ENCODE measurements around the gene SYNE2.

Gene SYNE2

GRCh38 chr14:63893701-63894458 lies 41.1 kb downstream of the SYNE2 start:
- Histone ChIP-seq H3K4me3 (ENCODE audit: insufficient read depth, low read depth, low read length) (no peak overlapping the region), H3K36me3 (ENCODE audit: control insufficient read depth, insufficient read depth, low read length) (no peaks in the 10 kb centered on the region), H3K27ac (ENCODE audit: insufficient read depth, low read depth, low read length, poor library complexity, severe bottlenecking) (peak overlapping the region; percentile 21), H3K27me3 (ENCODE audit: control insufficient read depth, insufficient read depth, low read length, poor library complexity, severe bottlenecking) (no peaks in the 10 kb centered on the region), H3K4me1 (ENCODE audit: control insufficient read depth, insufficient read depth, low read length) (peaks cover 19% of the 10 kb centered on the region), H3K9me3 (ENCODE audit: control insufficient read depth, low read length) (no peaks in the 10 kb centered on the region)
- WGBS, 2 experiments: 91 to 92% methylated on average over 4 to 5 of the region's 5 CpGs

DNA sequence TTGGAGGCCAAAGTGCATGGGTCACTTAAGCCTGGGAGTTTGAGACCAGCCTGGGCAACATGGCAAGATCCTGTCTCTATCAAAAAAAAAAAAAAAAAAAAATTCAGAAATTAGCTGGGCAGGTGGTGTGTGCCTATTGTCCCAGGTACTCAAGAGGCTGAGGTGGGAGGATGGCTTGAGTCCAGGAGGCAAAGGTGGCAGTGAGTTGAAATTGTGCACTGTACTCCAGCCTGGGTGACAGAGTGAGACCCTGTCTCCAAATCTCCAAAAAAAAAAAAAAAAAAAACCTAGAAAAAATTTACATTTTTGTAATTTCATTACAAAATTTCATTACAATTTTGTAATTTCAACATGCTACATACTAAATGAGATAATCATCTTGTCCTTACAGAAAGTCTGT lies 42.7 kb downstream of the SYNE2 start:
- Histone ChIP-seq H3K36me3 (ENCODE audit: control insufficient read depth, insufficient read depth, low read length) (no peaks in the 10 kb centered on the region), H3K9me3 (ENCODE audit: control insufficient read depth, low read length) (no peaks in the 10 kb centered on the region), H3K4me1 (ENCODE audit: control insufficient read depth, insufficient read depth, low read length) (peaks cover 14% of the 10 kb centered on the region), H3K4me3 (ENCODE audit: insufficient read depth, low read depth, low read length) (no peak overlapping the region), H3K27me3 (ENCODE audit: control insufficient read depth, insufficient read depth, low read length, poor library complexity, severe bottlenecking) (no peaks in the 10 kb centered on the region), H3K27ac (ENCODE audit: insufficient read depth, low read depth, low read length, poor library complexity, severe bottlenecking) (no peak overlapping the region)

- 92 to 95% methylated on average over 4 of the region's 4 CpGs for WGBS, 2 experiments
Observed at GRCh38 chr14:63896278-63896720, 43.5 kb downstream of the SYNE2 start.

GRCh38 chr14:63897721-63898163 lies 44.9 kb downstream of the SYNE2 start:
- H3K9me3 ChIP-seq (ENCODE audit: control insufficient read depth, low read length): no peaks in the 10 kb centered on the region
- no peak overlapping the region for H3K4me3 ChIP-seq (ENCODE audit: insufficient read depth, low read depth, low read length)
- no peak overlapping the region for H3K27ac ChIP-seq (ENCODE audit: insufficient read depth, low read depth, low read length, poor library complexity, severe bottlenecking)
- H3K4me1 ChIP-seq (ENCODE audit: control insufficient read depth, insufficient read depth, low read length): no peaks in the 10 kb centered on the region
- 94% methylated on average over 4 of the region's 4 CpGs for WGBS, 2 experiments
- H3K27me3 ChIP-seq (ENCODE audit: control insufficient read depth, insufficient read depth, low read length, poor library complexity, severe bottlenecking): no peaks in the 10 kb centered on the region
- H3K36me3 ChIP-seq (ENCODE audit: control insufficient read depth, insufficient read depth, low read length): no peaks in the 10 kb centered on the region

More at GRCh38 chr14:63896278-63896720, 43.5 kb downstream of the SYNE2 start:
- Histone ChIP-seq H3K36me3 (ENCODE audit: control insufficient read depth, insufficient read depth, low read length) (no peaks in the 10 kb centered on the region), H3K27me3 (ENCODE audit: control insufficient read depth, insufficient read depth, low read length, poor library complexity, severe bottlenecking) (no peaks in the 10 kb centered on the region), H3K9me3 (ENCODE audit: control insufficient read depth, low read length) (no peaks in the 10 kb centered on the region), H3K4me3 (ENCODE audit: insufficient read depth, low read depth, low read length) (no peak overlapping the region), H3K4me1 (ENCODE audit: control insufficient read depth, insufficient read depth, low read length) (peaks cover 6% of the 10 kb centered on the region), H3K27ac (ENCODE audit: insufficient read depth, low read depth, low read length, poor library complexity, severe bottlenecking) (no peak overlapping the region)

DNA sequence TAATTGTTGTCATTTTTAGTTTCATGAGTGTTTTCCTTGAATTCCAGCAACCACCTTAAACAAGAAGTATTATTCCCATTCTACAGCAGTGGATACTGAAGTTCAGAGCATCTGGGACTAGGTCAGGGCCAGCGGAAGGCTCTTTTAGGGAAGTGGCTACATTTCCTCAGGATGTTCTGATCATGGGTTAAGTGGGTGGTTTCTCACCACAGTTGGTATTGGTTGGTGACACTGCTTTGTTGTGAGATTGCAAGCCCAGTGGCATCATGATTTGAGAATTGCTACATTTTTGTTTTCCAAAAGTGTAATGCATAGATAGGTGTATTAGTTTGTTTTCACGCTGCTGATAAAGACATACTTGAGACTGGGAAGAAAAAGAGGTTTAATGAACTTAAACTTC lies 47.1 kb downstream of the SYNE2 start:
- no peaks in the 10 kb centered on the region for H3K36me3 ChIP-seq (ENCODE audit: control insufficient read depth, insufficient read depth, low read length)
- H3K27me3 ChIP-seq (ENCODE audit: control insufficient read depth, insufficient read depth, low read length, poor library complexity, severe bottlenecking): no peaks in the 10 kb centered on the region
- H3K9me3 ChIP-seq (ENCODE audit: control insufficient read depth, low read length): no peaks in the 10 kb centered on the region
- H3K4me1 ChIP-seq (ENCODE audit: control insufficient read depth, insufficient read depth, low read length): no peaks in the 10 kb centered on the region
- WGBS, 2 experiments: 93 to 94% methylated on average over 2 of the region's 2 CpGs
- no peak overlapping the region for H3K27ac ChIP-seq (ENCODE audit: insufficient read depth, low read depth, low read length, poor library complexity, severe bottlenecking)
- no peak overlapping the region for H3K4me3 ChIP-seq (ENCODE audit: insufficient read depth, low read depth, low read length)

- Histone ChIP-seq H3K4me1 (ENCODE audit: control insufficient read depth, insufficient read depth, low read length) (no peaks in the 10 kb centered on the region), H3K27ac (ENCODE audit: insufficient read depth, low read depth, low read length, poor library complexity, severe bottlenecking) (no peak overlapping the region), H3K36me3 (ENCODE audit: control insufficient read depth, insufficient read depth, low read length) (no peaks in the 10 kb centered on the region), H3K9me3 (ENCODE audit: control insufficient read depth, low read length) (no peaks in the 10 kb centered on the region), H3K27me3 (ENCODE audit: control insufficient read depth, insufficient read depth, low read length, poor library complexity, severe bottlenecking) (no peaks in the 10 kb centered on the region), H3K4me3 (ENCODE audit: insufficient read depth, low read depth, low read length) (no peak overlapping the region)
- WGBS, 2 experiments: 95 to 99% methylated on average over 5 of the region's 5 CpGs
Observed at GRCh38 chr14:63901434-63902085, 48.8 kb downstream of the SYNE2 start.

GRCh38 chr14:63902375-63902976 lies 49.7 kb downstream of the SYNE2 start:
- no peak overlapping the region for H3K27ac ChIP-seq (ENCODE audit: insufficient read depth, low read depth, low read length, poor library complexity, severe bottlenecking)
- H3K4me1 ChIP-seq (ENCODE audit: control insufficient read depth, insufficient read depth, low read length): no peaks in the 10 kb centered on the region
- no peak overlapping the region for H3K4me3 ChIP-seq (ENCODE audit: insufficient read depth, low read depth, low read length)
- no peaks in the 10 kb centered on the region for H3K36me3 ChIP-seq (ENCODE audit: control insufficient read depth, insufficient read depth, low read length)
- H3K9me3 ChIP-seq (ENCODE audit: control insufficient read depth, low read length): no peaks in the 10 kb centered on the region
- no peaks in the 10 kb centered on the region for H3K27me3 ChIP-seq (ENCODE audit: control insufficient read depth, insufficient read depth, low read length, poor library complexity, severe bottlenecking)
- WGBS, 2 experiments: 88 to 93% methylated on average over 6 of the region's 7 CpGs

GRCh38 chr14:63904724-63905123 lies 51.9 kb downstream of the SYNE2 start:
- Histone ChIP-seq H3K36me3 (ENCODE audit: control insufficient read depth, insufficient read depth, low read length) (no peaks in the 10 kb centered on the region), H3K27ac (ENCODE audit: insufficient read depth, low read depth, low read length, poor library complexity, severe bottlenecking) (no peak overlapping the region), H3K27me3 (ENCODE audit: control insufficient read depth, insufficient read depth, low read length, poor library complexity, severe bottlenecking) (no peaks in the 10 kb centered on the region), H3K4me1 (ENCODE audit: control insufficient read depth, insufficient read depth, low read length) (no peaks in the 10 kb centered on the region), H3K4me3 (ENCODE audit: insufficient read depth, low read depth, low read length) (no peak overlapping the region), H3K9me3 (ENCODE audit: control insufficient read depth, low read length) (no peaks in the 10 kb centered on the region)
- 95% methylated on average over 2 of the region's 2 CpGs for WGBS, 2 experiments

DNA sequence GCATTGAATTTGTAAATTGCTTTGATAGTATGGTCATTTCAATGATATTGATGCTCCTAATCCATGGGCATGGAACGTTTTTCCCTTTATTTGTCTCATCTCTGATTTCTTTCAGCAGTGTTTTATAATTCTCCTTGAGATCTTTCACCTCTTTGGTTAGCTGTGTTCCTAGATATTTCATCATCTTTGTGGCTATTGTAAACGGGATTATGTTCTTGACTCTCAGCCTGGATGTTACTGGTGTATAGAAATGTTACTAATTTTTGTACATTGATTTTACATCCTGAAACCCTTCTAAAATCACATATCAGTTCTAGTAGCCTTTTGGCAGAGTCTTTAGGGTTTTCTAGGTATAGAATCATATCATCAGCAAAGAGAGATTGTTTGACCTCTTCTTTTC lies 52.6 kb downstream of the SYNE2 start:
- WGBS, 2 experiments: 91 to 94% methylated on average over 1 to 2 of the region's 2 CpGs
- Histone ChIP-seq H3K36me3 (ENCODE audit: control insufficient read depth, insufficient read depth, low read length) (no peaks in the 10 kb centered on the region), H3K27ac (ENCODE audit: insufficient read depth, low read depth, low read length, poor library complexity, severe bottlenecking) (no peak overlapping the region), H3K9me3 (ENCODE audit: control insufficient read depth, low read length) (no peaks in the 10 kb centered on the region), H3K4me3 (ENCODE audit: insufficient read depth, low read depth, low read length) (no peak overlapping the region), H3K27me3 (ENCODE audit: control insufficient read depth, insufficient read depth, low read length, poor library complexity, severe bottlenecking) (no peaks in the 10 kb centered on the region), H3K4me1 (ENCODE audit: control insufficient read depth, insufficient read depth, low read length) (no peaks in the 10 kb centered on the region)

DNA sequence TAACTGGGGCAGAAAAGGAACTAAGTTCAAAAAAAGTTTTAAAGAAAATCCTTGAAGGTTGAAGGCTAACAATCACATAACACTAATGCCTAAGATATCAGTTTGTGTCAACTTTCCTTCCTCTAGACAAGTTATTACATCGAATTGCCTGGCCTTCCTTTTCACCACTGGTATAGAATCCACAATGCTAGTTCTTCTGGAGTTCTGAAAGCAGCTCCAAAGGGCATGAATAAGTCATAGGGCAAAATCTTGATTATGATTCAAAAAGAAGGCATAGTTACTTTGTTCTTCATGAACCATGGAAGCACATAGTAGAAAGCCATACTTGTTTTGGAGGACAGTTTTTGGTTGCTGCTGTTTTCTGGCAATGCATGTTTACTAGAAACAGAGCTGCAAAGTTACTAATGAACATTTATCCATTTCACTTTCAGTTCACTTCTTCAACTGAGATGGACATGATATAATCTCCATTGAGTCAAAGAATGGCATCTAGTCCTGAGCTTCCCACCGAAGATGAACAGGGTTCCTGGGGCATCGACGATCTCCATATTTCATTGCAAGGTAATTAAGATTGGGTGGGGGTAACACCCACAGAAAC lies 56.0 kb downstream of the SYNE2 start:
- WGBS, 2 experiments: 94 to 100% methylated on average over 4 of the region's 4 CpGs
- H3K27me3 ChIP-seq (ENCODE audit: control insufficient read depth, insufficient read depth, low read length, poor library complexity, severe bottlenecking): no peaks in the 10 kb centered on the region
- H3K9me3 ChIP-seq (ENCODE audit: control insufficient read depth, low read length): no peaks in the 10 kb centered on the region
- H3K4me3 ChIP-seq (ENCODE audit: insufficient read depth, low read depth, low read length): no peak overlapping the region
- H3K4me1 ChIP-seq (ENCODE audit: control insufficient read depth, insufficient read depth, low read length): peaks cover 6% of the 10 kb centered on the region
- no peaks in the 10 kb centered on the region for H3K36me3 ChIP-seq (ENCODE audit: control insufficient read depth, insufficient read depth, low read length)
- H3K27ac ChIP-seq (ENCODE audit: insufficient read depth, low read depth, low read length, poor library complexity, severe bottlenecking): no peak overlapping the region

Measured in ectodermal cell (in vitro differentiated cells).